PC-9 (cell line): ENCODE results near the gene RINL. TPM values are rescaled to one million over a fixed set of nuclear protein-coding genes. Genes with fewer than 3 reads are reported as not detected.
"Not testable (repeated sequence)": the region's sequence is repeated elsewhere in the genome, so short reads cannot be mapped to it uniquely, and the experiment has no call there.

Source experiments
- BruUV-seq: library from RNA; stranded (reverse); fragments of 400-500 nt; replicated peaks from 2 replicates; lab custom pipeline; 2021; lab: Mats Ljungman, UMichigan
- CTCF ChIA-PET: fragments of 300-600 bp; sonication (Branson Sonifier 250); formaldehyde crosslinking; loops from one replicate; lab custom pipeline; 2022; ENCODE audit warnings: antibody characterized with exemption; lab: Charles Lee
- POLR2A ChIA-PET: fragments of 300-600 bp; sonication (Branson Sonifier 250); formaldehyde crosslinking; loops from one replicate; lab custom pipeline; 2022; ENCODE audit warnings: antibody characterized with exemption; ENCODE audit not compliant: unreplicated experiment; lab: Charles Lee
- DNase-seq, 2 experiments: peaks; one replicate each; pipeline versions ENCODE4 v3.0.0 to v3.0.0-alpha.2; 2015 to 2022; ENCODE audit warnings: mixed read lengths in 1 of 2
- H2AFZ ChIP-seq: fragments of 200-600 bp; sonication (generic); 2 replicates; pipeline ENCODE4 v1.8.1; 2017; ENCODE audit warnings: antibody characterized with exemption
- H3F3A ChIP-seq: fragments of 200-600 bp; sonication (generic); 2 replicates; pipeline ENCODE4 v1.8.1; 2017; ENCODE audit warnings: antibody characterized with exemption, mild to moderate bottlenecking, low read depth; ENCODE audit not compliant: insufficient read depth
- H3K27ac ChIP-seq: fragments of 200-600 bp; sonication (generic); 2 replicates; pipeline ENCODE4 v1.6.1; 2016; ENCODE audit warnings: mixed run types
- H3K27me3 ChIP-seq: fragments of 200-600 bp; sonication (generic); 2 replicates; pipeline ENCODE4 v1.6.1; 2016; ENCODE audit warnings: low read depth, mixed run types; ENCODE audit not compliant: insufficient read depth
- H3K36me3 ChIP-seq: fragments of 200-600 bp; sonication (generic); 2 replicates; pipeline ENCODE4 v1.6.1; 2016; ENCODE audit warnings: low read depth, mixed run types
- H3K4me1 ChIP-seq: fragments of 200-600 bp; sonication (generic); replicated peaks from 2 replicates; pipeline ENCODE4 v1.6.1; 2016; ENCODE audit warnings: mixed run types; ENCODE audit not compliant: insufficient read depth
- H3K4me2 ChIP-seq: fragments of 200-600 bp; sonication (generic); 2 replicates; pipeline ENCODE4 v1.6.1; 2017; ENCODE audit warnings: mixed run types
- H3K4me3 ChIP-seq: fragments of 200-600 bp; sonication (generic); 2 replicates; pipeline ENCODE4 v1.6.1; 2016; ENCODE audit warnings: mixed run types
- H3K79me2 ChIP-seq: fragments of 200-600 bp; sonication (generic); 2 replicates; pipeline ENCODE4 v1.6.1; 2017; ENCODE audit warnings: low read depth, mixed run types
- H3K9me2 ChIP-seq: fragments of 200-600 bp; sonication (generic); 2 replicates; pipeline ENCODE4 v1.8.1; 2017; ENCODE audit warnings: mild to moderate bottlenecking; ENCODE audit not compliant: insufficient read depth
- H3K9me3 ChIP-seq: fragments of 200-600 bp; sonication (generic); 2 replicates; pipeline ENCODE4 v1.8.1; 2016; ENCODE audit warnings: low read depth; ENCODE audit not compliant: insufficient read depth
- H4K20me1 ChIP-seq: fragments of 200-600 bp; sonication (generic); 2 replicates; pipeline ENCODE4 v1.8.1; 2017; ENCODE audit not compliant: insufficient read depth
- EZH2 ChIP-seq: fragments of 200-600 bp; sonication (generic); IDR thresholded peaks from 2 replicates; pipeline ENCODE4 v1.8.0; 2017; ENCODE audit warnings: antibody characterized with exemption, low read depth
- intact Hi-C: fragments of 100-400 bp; cut with micrococcal nuclease; formaldehyde crosslinking; loops from one replicate; pipeline ENCODE4 v1.10.0; 2022; ENCODE audit not compliant: unreplicated experiment
- total RNA-seq: library from RNA; stranded (reverse); gene quantifications from 2 replicates; pipeline ENCODE4 v1.2.3, GENCODE V29; 2021
- TF ChIP-seq, protein P1 (sequence below): fragments of 200-600 bp; sonication (generic); conservative IDR thresholded peaks from 2 replicates; pipeline ENCODE4 v1.6.1; 2017; ENCODE audit warnings: mixed run types, antibody characterized with exemption, mild to moderate bottlenecking, moderate library complexity

The RINL gene
- total RNA-seq, 1 experiment from 2014 or later, result 10.3 TPM

DNA sequence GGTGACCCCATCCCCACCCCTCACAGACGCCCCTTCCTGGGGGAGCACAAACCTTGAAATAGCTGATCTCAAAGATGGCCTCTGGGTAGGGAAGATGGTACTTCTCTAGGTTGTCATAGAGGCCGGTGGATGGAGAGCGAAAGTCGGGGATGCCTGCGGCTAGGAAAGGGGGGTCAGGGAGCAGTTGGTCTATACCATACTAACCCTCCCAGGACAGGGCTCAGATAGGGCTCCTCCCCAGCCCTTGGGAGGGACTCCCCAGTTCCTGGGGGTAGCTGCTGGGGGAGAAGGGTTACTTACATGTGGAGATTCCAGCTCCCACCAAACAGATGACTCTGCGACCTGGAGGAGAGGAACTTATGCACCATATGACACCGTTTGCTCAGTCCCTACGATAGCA lies 11.7 kb upstream of the RINL start:
- Histone ChIP-seq H3K4me1 (no peaks in the 10 kb centered on the region), H3K4me3 (no peak overlapping the region), H3K27me3 (no peaks in the 10 kb centered on the region), H2AFZ (no peak overlapping the region), H3K36me3 (no peaks in the 10 kb centered on the region), H3K27ac (no peak overlapping the region), H4K20me1 (no peaks in the 10 kb centered on the region), H3F3A (peaks cover 8% of the 10 kb centered on the region), H3K79me2 (no peaks in the 10 kb centered on the region), H3K4me2 (no peak overlapping the region), H3K9me3 (no peaks in the 10 kb centered on the region), H3K9me2 (no peaks in the 10 kb centered on the region)
- intact Hi-C loops, result no loop called here
- BruUV-seq, result no TSS peak
- CTCF ChIA-PET, result no interaction called here
- TF ChIP-seq, protein P1, sequence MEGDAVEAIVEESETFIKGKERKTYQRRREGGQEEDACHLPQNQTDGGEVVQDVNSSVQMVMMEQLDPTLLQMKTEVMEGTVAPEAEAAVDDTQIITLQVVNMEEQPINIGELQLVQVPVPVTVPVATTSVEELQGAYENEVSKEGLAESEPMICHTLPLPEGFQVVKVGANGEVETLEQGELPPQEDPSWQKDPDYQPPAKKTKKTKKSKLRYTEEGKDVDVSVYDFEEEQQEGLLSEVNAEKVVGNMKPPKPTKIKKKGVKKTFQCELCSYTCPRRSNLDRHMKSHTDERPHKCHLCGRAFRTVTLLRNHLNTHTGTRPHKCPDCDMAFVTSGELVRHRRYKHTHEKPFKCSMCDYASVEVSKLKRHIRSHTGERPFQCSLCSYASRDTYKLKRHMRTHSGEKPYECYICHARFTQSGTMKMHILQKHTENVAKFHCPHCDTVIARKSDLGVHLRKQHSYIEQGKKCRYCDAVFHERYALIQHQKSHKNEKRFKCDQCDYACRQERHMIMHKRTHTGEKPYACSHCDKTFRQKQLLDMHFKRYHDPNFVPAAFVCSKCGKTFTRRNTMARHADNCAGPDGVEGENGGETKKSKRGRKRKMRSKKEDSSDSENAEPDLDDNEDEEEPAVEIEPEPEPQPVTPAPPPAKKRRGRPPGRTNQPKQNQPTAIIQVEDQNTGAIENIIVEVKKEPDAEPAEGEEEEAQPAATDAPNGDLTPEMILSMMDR, result no peak
- TF ChIP-seq EZH2, result no peak
- POLR2A ChIA-PET, result interaction anchor here (0.5 kb wide), 1 partner anchor 155 kb away, joined by 3 read pairs; no protein-coding TSS in a partner anchor
- DNase-seq, result no peak

DNA sequence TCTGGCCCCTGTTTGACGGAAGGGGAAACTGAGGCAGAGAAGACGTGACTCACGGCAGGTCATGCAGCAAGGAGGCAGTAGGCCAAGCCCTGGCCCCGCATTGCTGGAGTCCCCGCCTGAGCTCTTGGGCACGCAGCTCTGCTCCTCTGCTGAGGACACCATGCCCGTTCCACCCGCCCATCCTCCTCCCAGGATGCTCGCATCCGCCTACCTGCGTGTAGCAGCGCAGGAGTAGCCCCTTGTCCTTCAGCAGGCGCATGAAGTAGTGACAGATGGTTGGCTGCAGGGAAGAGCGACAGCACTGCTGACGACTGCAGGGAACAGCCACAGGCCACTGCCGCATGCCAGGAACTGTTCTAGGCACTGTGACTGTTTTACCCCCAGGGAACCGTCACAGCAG lies 10.8 kb upstream of the RINL start:
- TF ChIP-seq EZH2, result no peak
- TF ChIP-seq, protein P1, result no peak
- Histone ChIP-seq H3K27me3 (no peaks in the 10 kb centered on the region), H3K4me3 (no peak overlapping the region), H3K4me2 (no peak overlapping the region), H3K4me1 (no peaks in the 10 kb centered on the region), H4K20me1 (no peaks in the 10 kb centered on the region), H3K27ac (no peak overlapping the region), H3K9me2 (no peaks in the 10 kb centered on the region), H3K79me2 (no peaks in the 10 kb centered on the region), H3K9me3 (no peaks in the 10 kb centered on the region), H2AFZ (no peak overlapping the region), H3K36me3 (no peaks in the 10 kb centered on the region), H3F3A (peaks cover 8% of the 10 kb centered on the region)
- intact Hi-C loops, result no loop called here
- CTCF ChIA-PET, result no interaction called here
- BruUV-seq, result no TSS peak
- no peak for DNase-seq
- POLR2A ChIA-PET, result no interaction called here

DNA sequence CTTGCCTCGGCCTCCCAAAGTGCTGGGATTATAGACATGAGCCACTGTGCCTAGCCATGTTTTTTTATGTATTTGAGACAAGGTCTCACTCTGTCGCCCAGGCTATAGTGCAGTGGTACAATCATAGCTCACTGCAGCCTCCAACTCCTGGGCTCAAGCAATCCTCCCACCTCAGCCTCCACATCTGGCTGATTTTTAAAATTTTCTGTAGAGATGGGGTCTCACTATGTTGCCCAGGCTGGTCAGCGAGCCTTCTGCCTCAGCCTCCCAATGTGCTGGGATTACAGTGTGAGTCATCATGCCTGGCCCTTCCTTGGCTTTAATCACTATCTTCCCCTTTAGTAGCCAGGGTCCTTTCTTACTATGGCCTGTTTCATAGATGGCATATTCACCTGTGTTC lies 6.6 kb upstream of the RINL start:
- H3F3A ChIP-seq, H3K4me3 ChIP-seq, H3K36me3 ChIP-seq, H3K27me3 ChIP-seq, BruUV-seq, H4K20me1 ChIP-seq, H3K4me2 ChIP-seq, DNase-seq, H3K79me2 ChIP-seq, H3K27ac ChIP-seq, H2AFZ ChIP-seq, H3K4me1 ChIP-seq, intact Hi-C loops, H3K9me3 ChIP-seq, H3K9me2 ChIP-seq: not testable (repeated sequence)
- ChIA-PET POLR2A (interaction anchor here (0.6 kb wide), 1 partner anchor 15 kb away, joined by 4 read pairs; the partner anchor contains the start of gene NFKBIB), CTCF (interaction anchor here (0.7 kb wide), 2 partner anchors 341 to 832 kb away, joined by 3 to 5 read pairs; no protein-coding TSS in a partner anchor)

DNA sequence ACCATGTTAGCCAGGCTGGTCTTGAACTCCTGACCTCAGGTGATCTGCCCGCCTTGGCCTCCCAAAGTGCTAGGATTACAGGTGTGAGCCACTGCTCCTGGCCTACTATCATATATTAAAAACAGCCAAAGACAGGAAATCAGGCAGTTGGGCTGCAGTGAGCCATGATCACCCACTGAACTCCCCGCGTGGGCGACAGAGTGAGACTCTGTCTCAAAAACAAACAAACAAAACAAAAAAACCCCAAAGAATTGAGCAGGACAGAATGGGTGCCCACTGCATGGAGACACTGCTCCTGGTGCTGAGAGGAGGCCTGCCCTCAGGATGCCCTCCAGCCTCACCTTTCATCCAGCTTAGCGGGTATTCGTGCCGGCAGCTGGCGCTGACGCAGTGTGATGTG lies 5.2 kb upstream of the RINL start:
- Histone ChIP-seq H3K36me3 (no peaks in the 10 kb centered on the region), H4K20me1 (no peaks in the 10 kb centered on the region), H3K4me1 (peaks cover under 1% of the 10 kb centered on the region; the same call in 1 of the 2 replicates), H3K79me2 (no peaks in the 10 kb centered on the region), H3K27ac (no peak overlapping the region), H3K9me3 (no peaks in the 10 kb centered on the region), H3K27me3 (no peaks in the 10 kb centered on the region), H2AFZ (no peak overlapping the region), H3K9me2 (no peaks in the 10 kb centered on the region), H3K4me2 (no peak overlapping the region), H3F3A (peaks cover 7% of the 10 kb centered on the region), H3K4me3 (no peak overlapping the region)
- CTCF ChIA-PET, result no interaction called here
- BruUV-seq, result no TSS peak
- DNase-seq, result no peak
- intact Hi-C loops, result no loop called here
- TF ChIP-seq EZH2, result no peak
- TF ChIP-seq, protein P1, result no peak
- POLR2A ChIA-PET, result no interaction called here
